Measurements from ENCODE around the gene MED28.

DNA sequence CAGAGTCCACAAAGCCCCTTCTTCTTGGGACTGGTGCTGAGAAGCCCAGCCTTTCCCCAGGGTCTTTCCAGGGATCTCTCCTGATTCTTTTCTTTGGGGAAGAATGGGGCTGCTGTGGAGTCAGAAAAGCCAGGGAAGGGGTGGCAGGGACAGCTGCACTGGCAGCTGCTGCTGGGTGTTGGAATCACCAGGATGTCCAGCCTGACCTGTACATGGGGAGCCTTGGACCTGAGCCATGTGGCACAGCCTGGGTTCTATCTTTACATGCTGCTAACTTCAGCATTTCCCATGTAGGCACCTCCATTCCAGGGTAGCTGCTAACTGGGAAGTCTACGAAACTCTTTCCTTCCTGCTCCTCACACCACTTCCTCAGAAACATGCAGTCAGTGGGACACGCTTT is 36.0 kb downstream of the MED28 start:
- TF ChIP-seq GATA2 (IDR thresholded peaks at IDR 0.05; ENCODE audit: low read depth, low read length) (no peak), GATA3 (IDR thresholded peaks at IDR 0.05; ENCODE audit: low read depth, low read length) (no peak)

Data from SH-SY5Y (cell line).